ENCODE data around the gene ADGRB3.

ADGRB3 gene

GRCh38 chr6:69294862-69295261 lies 659.8 kb downstream of the ADGRB3 start:
- H3K36me3 ChIP-seq (ENCODE audit: control insufficient read depth in 2 of 2, insufficient read depth in 2 of 2, low read length in 2 of 2) = no peaks in the 10 kb centered on the region
- H3K4me3 ChIP-seq (ENCODE audit: low read length in 2 of 2) = no peak overlapping the region
- H3K9ac ChIP-seq (ENCODE audit: low read length in 2 of 2) = no peak overlapping the region
- H3K27me3 ChIP-seq (ENCODE audit: control insufficient read depth in 1 of 2, insufficient read depth in 2 of 2, low read length in 2 of 2) = no peaks in the 10 kb centered on the region
- no peaks in the 10 kb centered on the region for H3K4me1 ChIP-seq (ENCODE audit: control insufficient read depth, insufficient read depth, low read length)
- H3K9me3 ChIP-seq (ENCODE audit: control insufficient read depth in 2 of 2, low read length in 2 of 2) = no peaks in the 10 kb centered on the region
- no peak overlapping the region for H3K27ac ChIP-seq (ENCODE audit: low read length)

GRCh38 chr6:69303382-69303781 lies 668.3 kb downstream of the ADGRB3 start:
- Histone ChIP-seq H3K4me3 (ENCODE audit: low read length in 2 of 2) (no peak overlapping the region), H3K27ac (ENCODE audit: low read length) (no peak overlapping the region), H3K36me3 (ENCODE audit: control insufficient read depth in 2 of 2, insufficient read depth in 2 of 2, low read length in 2 of 2) (no peaks in the 10 kb centered on the region), H3K27me3 (ENCODE audit: control insufficient read depth in 1 of 2, insufficient read depth in 2 of 2, low read length in 2 of 2) (no peaks in the 10 kb centered on the region), H3K9ac (ENCODE audit: low read length in 2 of 2) (no peak overlapping the region), H3K9me3 (ENCODE audit: control insufficient read depth in 2 of 2, low read length in 2 of 2) (no peaks in the 10 kb centered on the region), H3K4me1 (ENCODE audit: control insufficient read depth, insufficient read depth, low read length) (no peaks in the 10 kb centered on the region)

DNA sequence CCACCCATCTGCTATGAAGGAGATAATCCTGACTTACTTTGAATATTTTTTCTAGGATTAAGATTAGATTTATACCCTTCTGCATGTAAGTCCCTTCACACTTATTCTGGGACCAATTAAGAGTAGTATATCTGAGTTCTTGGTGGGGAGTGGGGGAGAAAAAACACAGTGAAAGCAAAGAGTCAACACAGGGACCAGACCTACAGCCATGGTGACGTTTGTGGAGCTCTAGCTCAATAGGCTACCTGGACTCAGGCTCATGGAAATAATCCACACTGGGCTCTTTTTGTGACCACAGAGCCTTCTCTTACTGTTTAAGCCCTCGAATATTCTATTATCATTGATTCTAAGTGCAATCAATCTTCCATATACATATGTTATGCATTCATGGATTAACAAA lies 670.4 kb downstream of the ADGRB3 start:
- Histone ChIP-seq H3K36me3 (ENCODE audit: control insufficient read depth in 2 of 2, insufficient read depth in 2 of 2, low read length in 2 of 2) (no peaks in the 10 kb centered on the region), H3K27me3 (ENCODE audit: control insufficient read depth in 1 of 2, insufficient read depth in 2 of 2, low read length in 2 of 2) (no peaks in the 10 kb centered on the region), H3K9ac (ENCODE audit: low read length in 2 of 2) (no peak overlapping the region), H3K27ac (ENCODE audit: low read length) (no peak overlapping the region), H3K4me1 (ENCODE audit: control insufficient read depth, insufficient read depth, low read length) (no peaks in the 10 kb centered on the region), H3K4me3 (ENCODE audit: low read length in 2 of 2) (no peak overlapping the region), H3K9me3 (ENCODE audit: control insufficient read depth in 2 of 2, low read length in 2 of 2) (no peaks in the 10 kb centered on the region)

DNA sequence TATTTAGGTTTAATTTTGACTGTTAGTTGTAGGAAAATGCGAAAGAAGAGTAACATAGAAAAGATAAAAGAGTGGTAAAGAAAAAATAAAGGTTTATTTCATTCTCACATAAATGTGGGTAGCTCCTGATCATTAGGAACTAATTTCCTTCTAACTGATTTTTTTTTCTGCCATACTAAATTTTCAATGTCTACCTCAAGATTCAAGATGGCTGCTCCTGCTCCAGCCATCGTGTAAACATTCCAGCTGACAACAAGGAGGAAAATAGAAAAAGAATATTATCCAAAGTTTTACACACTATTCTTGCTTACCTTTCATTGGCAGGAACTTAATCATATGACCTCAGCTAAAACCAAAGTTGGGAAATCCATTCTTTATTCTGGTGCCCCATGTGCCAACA lies 673.5 kb downstream of the ADGRB3 start:
- no peak overlapping the region for H3K9ac ChIP-seq (ENCODE audit: low read length in 2 of 2)

DNA sequence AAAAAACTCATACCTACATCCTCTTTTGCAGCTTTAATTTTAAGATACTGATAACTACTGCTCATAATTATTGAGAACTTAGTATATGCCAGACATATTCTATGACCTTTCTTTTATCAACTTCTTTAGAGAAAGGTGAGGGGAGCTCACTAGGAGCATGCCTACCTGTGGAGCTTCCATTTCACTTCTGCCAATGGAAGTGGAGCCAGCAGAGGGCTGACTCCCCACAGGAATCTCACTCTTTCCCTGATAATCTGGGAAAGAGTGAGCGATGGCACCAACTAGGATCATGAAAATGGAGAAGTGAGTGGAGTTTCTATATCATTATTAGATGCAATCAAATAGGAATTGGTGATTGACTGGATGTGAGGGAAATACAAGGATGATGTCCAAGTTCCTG lies 676.8 kb downstream of the ADGRB3 start:
- Histone ChIP-seq H3K27me3 (ENCODE audit: control insufficient read depth in 1 of 2, insufficient read depth in 2 of 2, low read length in 2 of 2) (no peaks in the 10 kb centered on the region), H3K4me3 (ENCODE audit: low read length in 2 of 2) (no peak overlapping the region), H3K4me1 (ENCODE audit: control insufficient read depth, insufficient read depth, low read length) (no peaks in the 10 kb centered on the region), H3K9ac (ENCODE audit: low read length in 2 of 2) (no peak overlapping the region), H3K36me3 (ENCODE audit: control insufficient read depth in 2 of 2, insufficient read depth in 2 of 2, low read length in 2 of 2) (no peaks in the 10 kb centered on the region), H3K9me3 (ENCODE audit: control insufficient read depth in 2 of 2, low read length in 2 of 2) (no peaks in the 10 kb centered on the region), H3K27ac (ENCODE audit: low read length) (no peak overlapping the region)

More for the DNA sequence above, 673.5 kb downstream of the ADGRB3 start:
- Histone ChIP-seq H3K27me3 (ENCODE audit: control insufficient read depth in 1 of 2, insufficient read depth in 2 of 2, low read length in 2 of 2) (no peaks in the 10 kb centered on the region), H3K4me1 (ENCODE audit: control insufficient read depth, insufficient read depth, low read length) (no peaks in the 10 kb centered on the region), H3K27ac (ENCODE audit: low read length) (no peak overlapping the region), H3K36me3 (ENCODE audit: control insufficient read depth in 2 of 2, insufficient read depth in 2 of 2, low read length in 2 of 2) (no peaks in the 10 kb centered on the region), H3K4me3 (ENCODE audit: low read length in 2 of 2) (no peak overlapping the region), H3K9me3 (ENCODE audit: control insufficient read depth in 2 of 2, low read length in 2 of 2) (no peaks in the 10 kb centered on the region)

- Histone ChIP-seq H3K4me1 (ENCODE audit: control insufficient read depth, insufficient read depth, low read length) (no peaks in the 10 kb centered on the region), H3K9me3 (ENCODE audit: control insufficient read depth in 2 of 2, low read length in 2 of 2) (no peaks in the 10 kb centered on the region), H3K36me3 (ENCODE audit: control insufficient read depth in 2 of 2, insufficient read depth in 2 of 2, low read length in 2 of 2) (no peaks in the 10 kb centered on the region), H3K4me3 (ENCODE audit: low read length in 2 of 2) (no peak overlapping the region), H3K27me3 (ENCODE audit: control insufficient read depth in 1 of 2, insufficient read depth in 2 of 2, low read length in 2 of 2) (no peaks in the 10 kb centered on the region), H3K27ac (ENCODE audit: low read length) (no peak overlapping the region), H3K9ac (ENCODE audit: low read length in 2 of 2) (no peak overlapping the region)
Measured at GRCh38 chr6:69314001-69314400, 678.9 kb downstream of the ADGRB3 start.

DNA sequence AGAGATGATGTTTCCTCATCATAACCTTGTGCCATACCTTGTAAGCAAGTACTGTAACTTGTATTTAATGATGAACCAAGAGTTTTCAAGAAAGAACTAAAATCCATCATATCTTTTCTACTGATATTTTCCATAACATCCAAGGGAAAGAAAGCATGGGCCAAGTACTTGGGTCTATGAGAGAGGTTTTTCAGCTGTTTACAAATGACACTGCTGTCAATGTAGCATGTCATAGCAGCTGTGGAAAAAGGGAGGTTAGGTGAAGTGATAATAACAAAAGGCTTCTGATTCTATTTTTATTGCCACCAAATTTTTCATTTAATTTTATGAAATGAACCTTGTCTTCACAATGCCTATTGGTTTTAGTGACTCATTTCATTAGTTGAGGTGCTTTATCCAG lies 679.4 kb downstream of the ADGRB3 start:
- Histone ChIP-seq H3K4me1 (ENCODE audit: control insufficient read depth, insufficient read depth, low read length) (no peaks in the 10 kb centered on the region), H3K27me3 (ENCODE audit: control insufficient read depth in 1 of 2, insufficient read depth in 2 of 2, low read length in 2 of 2) (no peaks in the 10 kb centered on the region), H3K9me3 (ENCODE audit: control insufficient read depth in 2 of 2, low read length in 2 of 2) (no peaks in the 10 kb centered on the region), H3K9ac (ENCODE audit: low read length in 2 of 2) (no peak overlapping the region), H3K4me3 (ENCODE audit: low read length in 2 of 2) (no peak overlapping the region), H3K36me3 (ENCODE audit: control insufficient read depth in 2 of 2, insufficient read depth in 2 of 2, low read length in 2 of 2) (no peaks in the 10 kb centered on the region), H3K27ac (ENCODE audit: low read length) (no peak overlapping the region)

DNA sequence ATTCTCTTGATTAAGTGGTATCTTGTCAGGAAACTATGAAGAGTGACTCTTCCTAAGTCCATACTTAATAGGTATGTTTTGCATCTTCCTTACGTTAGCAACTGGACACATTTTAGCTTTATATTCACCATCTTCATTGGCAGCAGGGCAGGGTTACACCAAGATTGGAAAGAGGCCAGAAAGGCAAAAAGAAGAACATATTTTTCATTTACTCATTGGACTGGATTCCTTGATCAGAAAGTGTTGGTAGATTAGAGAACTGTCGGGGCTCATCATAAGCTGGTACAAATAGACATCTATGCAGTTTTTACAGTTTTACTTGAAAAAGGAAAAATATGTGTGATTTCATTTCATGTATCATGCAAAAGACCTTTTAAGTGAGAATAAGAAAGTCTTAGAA lies 696.8 kb downstream of the ADGRB3 start:
- no peaks in the 10 kb centered on the region for H3K4me1 ChIP-seq (ENCODE audit: control insufficient read depth, insufficient read depth, low read length)
- H3K27ac ChIP-seq (ENCODE audit: low read length) = no peak overlapping the region
- no peak overlapping the region for H3K4me3 ChIP-seq (ENCODE audit: low read length in 2 of 2)
- H3K9me3 ChIP-seq (ENCODE audit: control insufficient read depth in 2 of 2, low read length in 2 of 2) = no peaks in the 10 kb centered on the region
- no peaks in the 10 kb centered on the region for H3K27me3 ChIP-seq (ENCODE audit: control insufficient read depth in 1 of 2, insufficient read depth in 2 of 2, low read length in 2 of 2)
- H3K36me3 ChIP-seq (ENCODE audit: control insufficient read depth in 2 of 2, insufficient read depth in 2 of 2, low read length in 2 of 2) = no peaks in the 10 kb centered on the region
- H3K9ac ChIP-seq (ENCODE audit: low read length in 2 of 2) = no peak overlapping the region

- no peaks in the 10 kb centered on the region for H3K4me1 ChIP-seq (ENCODE audit: control insufficient read depth, insufficient read depth, low read length)
- no peak overlapping the region for H3K4me3 ChIP-seq (ENCODE audit: low read length in 2 of 2)
- no peaks in the 10 kb centered on the region for H3K27me3 ChIP-seq (ENCODE audit: control insufficient read depth in 1 of 2, insufficient read depth in 2 of 2, low read length in 2 of 2)
- H3K9ac ChIP-seq (ENCODE audit: low read length in 2 of 2) = no peak overlapping the region
- H3K27ac ChIP-seq (ENCODE audit: low read length) = no peak overlapping the region
- no peaks in the 10 kb centered on the region for H3K36me3 ChIP-seq (ENCODE audit: control insufficient read depth in 2 of 2, insufficient read depth in 2 of 2, low read length in 2 of 2)
- no peaks in the 10 kb centered on the region for H3K9me3 ChIP-seq (ENCODE audit: control insufficient read depth in 2 of 2, low read length in 2 of 2)
Measured at GRCh38 chr6:69337311-69337710, 702.2 kb downstream of the ADGRB3 start.

DNA sequence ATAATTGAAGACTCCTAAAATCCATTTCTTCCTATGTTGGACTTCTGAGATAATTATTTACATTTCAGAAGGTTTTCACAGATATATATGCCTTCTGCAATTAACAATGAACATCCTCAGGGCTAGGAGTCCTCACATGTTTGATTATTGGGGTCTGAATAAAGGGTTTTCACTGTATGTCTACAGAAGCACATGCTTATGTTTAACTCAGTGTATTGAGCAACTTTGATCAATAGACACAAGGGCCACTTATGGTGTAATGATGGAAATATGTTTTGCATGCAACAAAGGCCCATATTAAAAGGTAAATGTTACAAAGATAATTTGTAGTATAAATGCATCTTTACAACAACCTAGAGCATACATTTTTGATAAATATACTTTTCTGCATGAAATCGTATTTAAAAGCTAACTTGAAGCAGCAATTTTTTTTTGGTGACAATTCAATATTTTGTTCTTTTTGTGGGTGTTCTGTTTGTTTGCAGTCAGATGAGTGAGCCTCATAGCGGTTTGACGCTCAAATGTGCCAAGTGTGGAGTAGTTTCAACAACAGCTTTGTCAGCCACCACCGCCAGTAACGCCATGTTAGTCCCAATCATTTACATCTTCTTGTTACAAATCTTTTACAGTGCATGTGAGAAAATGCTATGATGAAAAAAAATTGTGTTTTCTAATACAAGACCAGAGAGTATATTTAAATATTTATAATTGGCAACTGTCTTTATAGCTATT lies 703.5 kb downstream of the ADGRB3 start:
- H3K4me1 ChIP-seq (ENCODE audit: control insufficient read depth, insufficient read depth, low read length) = no peaks in the 10 kb centered on the region
- H3K36me3 ChIP-seq (ENCODE audit: control insufficient read depth in 2 of 2, insufficient read depth in 2 of 2, low read length in 2 of 2) = no peaks in the 10 kb centered on the region
- no peak overlapping the region for H3K27ac ChIP-seq (ENCODE audit: low read length)
- H3K9ac ChIP-seq (ENCODE audit: low read length in 2 of 2) = no peak overlapping the region
- H3K9me3 ChIP-seq (ENCODE audit: control insufficient read depth in 2 of 2, low read length in 2 of 2) = no peaks in the 10 kb centered on the region
- no peak overlapping the region for H3K4me3 ChIP-seq (ENCODE audit: low read length in 2 of 2)
- no peaks in the 10 kb centered on the region for H3K27me3 ChIP-seq (ENCODE audit: control insufficient read depth in 1 of 2, insufficient read depth in 2 of 2, low read length in 2 of 2)

DNA sequence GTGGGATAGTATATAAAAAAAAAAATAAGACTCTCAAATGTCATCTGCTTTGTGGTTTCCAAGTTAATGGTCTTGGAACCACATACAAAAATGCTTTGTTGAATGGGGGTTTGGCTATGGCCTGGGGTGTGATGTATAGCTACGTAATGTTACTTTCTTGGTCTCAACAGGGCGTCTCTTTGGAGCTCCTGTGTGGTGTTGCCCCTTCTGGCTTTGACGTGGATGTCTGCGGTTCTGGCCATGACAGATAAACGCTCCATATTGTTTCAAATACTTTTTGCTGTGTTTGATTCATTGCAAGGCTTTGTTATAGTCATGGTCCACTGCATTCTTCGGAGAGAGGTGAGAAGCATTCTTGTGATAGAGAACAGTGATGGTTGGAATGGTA lies 704.1 kb downstream of the ADGRB3 start:
- Histone ChIP-seq H3K36me3 (ENCODE audit: control insufficient read depth in 2 of 2, insufficient read depth in 2 of 2, low read length in 2 of 2) (no peaks in the 10 kb centered on the region), H3K9me3 (ENCODE audit: control insufficient read depth in 2 of 2, low read length in 2 of 2) (no peaks in the 10 kb centered on the region), H3K27ac (ENCODE audit: low read length) (no peak overlapping the region), H3K27me3 (ENCODE audit: control insufficient read depth in 1 of 2, insufficient read depth in 2 of 2, low read length in 2 of 2) (no peaks in the 10 kb centered on the region), H3K4me3 (ENCODE audit: low read length in 2 of 2) (no peak overlapping the region), H3K4me1 (ENCODE audit: control insufficient read depth, insufficient read depth, low read length) (no peaks in the 10 kb centered on the region), H3K9ac (ENCODE audit: low read length in 2 of 2) (no peak overlapping the region)
